ENCODE measurements around the gene PTGES3L.
"Not testable (repeated sequence)": the region's sequence is repeated elsewhere in the genome, so short reads cannot be mapped to it uniquely, and the experiment has no call there.

The PTGES3L gene

DNA sequence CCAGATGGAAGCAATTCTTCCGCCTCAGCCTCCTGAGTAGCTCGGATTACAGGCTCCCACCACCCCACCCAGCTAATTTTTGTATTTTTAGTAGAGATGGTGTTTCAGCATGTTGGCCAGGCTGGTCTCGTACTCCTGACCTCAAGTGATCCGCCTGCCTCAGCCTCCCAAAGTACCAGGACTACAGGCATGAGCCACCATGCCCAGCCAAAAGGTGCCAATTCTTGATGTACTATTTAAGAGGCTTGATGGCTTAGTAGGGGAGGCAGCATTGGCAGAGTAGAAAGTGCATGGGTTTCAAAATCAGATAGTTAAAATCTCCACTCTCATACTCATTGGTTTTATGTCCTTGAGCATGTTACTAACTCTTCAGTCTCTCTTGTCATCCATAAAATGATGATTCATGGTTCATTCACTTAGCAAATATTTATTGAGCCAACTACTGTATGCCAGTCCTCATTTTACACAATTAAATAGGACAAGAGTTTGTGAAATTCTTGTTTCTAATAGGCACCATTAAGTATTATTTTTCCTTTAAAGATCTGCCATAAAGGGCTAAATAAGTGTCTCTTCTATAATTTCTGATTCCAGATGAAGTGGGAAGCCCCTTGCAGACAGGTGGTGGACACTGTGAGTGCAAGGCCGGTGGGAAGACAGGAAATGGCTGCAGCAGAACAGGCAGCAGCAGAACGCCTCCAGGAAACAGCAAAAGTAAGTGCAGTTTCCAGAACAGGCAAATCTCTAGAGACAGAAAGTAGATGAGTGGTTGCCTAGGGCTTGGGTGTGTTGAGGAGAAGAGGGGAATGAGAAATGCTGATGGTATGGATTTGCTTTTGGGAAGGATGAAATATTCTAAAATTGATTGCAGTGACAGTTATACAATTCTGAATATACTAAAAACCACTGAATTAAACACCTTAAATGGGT, 10.1 kb upstream of the PTGES3L start:
- Histone ChIP-seq H3K36me3 (ENCODE audit: insufficient read depth, low read length) (peaks cover 64% of the 10 kb centered on the region), H3K9ac (ENCODE audit: low read length) (no peak overlapping the region), H3K4me1 (ENCODE audit: insufficient read depth, low read length) (no peaks in the 10 kb centered on the region), H3K4me3 (ENCODE audit: low read depth in 1 of 2, low read length in 2 of 2) (no peak overlapping the region), H3K9me3 (ENCODE audit: low read length) (no peaks in the 10 kb centered on the region), H3K27ac (ENCODE audit: low read depth, low read length) (no peak overlapping the region), H3K27me3 (ENCODE audit: control insufficient read depth in 1 of 2, insufficient read depth in 2 of 2, low read length in 2 of 2) (no peaks in the 10 kb centered on the region)

GRCh38 chr17:42989141-42989540, 9.3 kb upstream of the PTGES3L start:
- no peak overlapping the region for H3K27ac ChIP-seq (ENCODE audit: low read depth, low read length)
- peaks cover 66% of the 10 kb centered on the region for H3K36me3 ChIP-seq (ENCODE audit: insufficient read depth, low read length)

GRCh38 chr17:42985225-42985624, 5.3 kb upstream of the PTGES3L start:
- Histone ChIP-seq H3K9ac (ENCODE audit: low read length) (no peak overlapping the region), H3K36me3 (ENCODE audit: insufficient read depth, low read length) (peaks cover 41% of the 10 kb centered on the region), H3K27ac (ENCODE audit: low read depth, low read length) (no peak overlapping the region), H3K9me3 (ENCODE audit: low read length) (no peaks in the 10 kb centered on the region), H3K4me3 (ENCODE audit: low read depth in 1 of 2, low read length in 2 of 2) (no peak overlapping the region), H3K4me1 (ENCODE audit: insufficient read depth, low read length) (peaks cover 16% of the 10 kb centered on the region), H3K27me3 (ENCODE audit: control insufficient read depth in 1 of 2, insufficient read depth in 2 of 2, low read length in 2 of 2) (no peaks in the 10 kb centered on the region)

More at GRCh38 chr17:42989141-42989540, 9.3 kb upstream of the PTGES3L start:
- Histone ChIP-seq H3K4me1 (ENCODE audit: insufficient read depth, low read length) (no peaks in the 10 kb centered on the region), H3K27me3 (ENCODE audit: control insufficient read depth in 1 of 2, insufficient read depth in 2 of 2, low read length in 2 of 2) (no peaks in the 10 kb centered on the region), H3K9me3 (ENCODE audit: low read length) (no peaks in the 10 kb centered on the region), H3K9ac (ENCODE audit: low read length) (no peak overlapping the region), H3K4me3 (ENCODE audit: low read depth in 1 of 2, low read length in 2 of 2) (no peak overlapping the region)

DNA sequence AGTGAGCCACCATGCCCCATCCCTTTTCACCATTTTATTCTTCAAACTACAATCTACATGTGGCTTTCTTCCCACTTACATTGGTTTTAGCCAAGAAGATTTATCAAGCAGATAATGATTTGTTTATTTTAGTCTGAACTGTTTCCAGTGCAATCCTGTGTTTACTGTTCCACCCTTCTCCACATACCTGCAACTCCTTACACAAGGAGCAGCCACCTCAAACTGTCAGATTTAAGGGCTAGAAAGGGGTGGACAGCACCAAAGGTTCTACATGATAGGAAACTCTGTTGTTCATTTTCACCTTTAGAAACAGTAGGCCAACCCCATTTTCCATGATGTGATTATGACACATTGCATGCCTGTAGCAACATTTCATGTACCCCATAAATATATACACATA, 2.4 kb upstream of the PTGES3L start:
- Histone ChIP-seq H3K27ac (ENCODE audit: low read depth, low read length) (no peak overlapping the region), H3K9ac (ENCODE audit: low read length) (no peak overlapping the region), H3K4me1 (ENCODE audit: insufficient read depth, low read length) (peaks cover 29% of the 10 kb centered on the region), H3K4me3 (ENCODE audit: low read depth in 1 of 2, low read length in 2 of 2) (no peak overlapping the region), H3K27me3 (ENCODE audit: control insufficient read depth in 1 of 2, insufficient read depth in 2 of 2, low read length in 2 of 2) (no peaks in the 10 kb centered on the region), H3K9me3 (ENCODE audit: low read length) (no peaks in the 10 kb centered on the region), H3K36me3 (ENCODE audit: insufficient read depth, low read length) (peaks cover 12% of the 10 kb centered on the region)

GRCh38 chr17:42980766-42981397, 1.0 kb upstream of the PTGES3L start:
- Histone ChIP-seq H3K9ac (ENCODE audit: low read length) (peak overlapping the region; percentile 21), H3K4me1 (ENCODE audit: insufficient read depth, low read length) (peaks cover 29% of the 10 kb centered on the region), H3K9me3 (ENCODE audit: low read length) (no peaks in the 10 kb centered on the region), H3K27me3 (ENCODE audit: control insufficient read depth in 1 of 2, insufficient read depth in 2 of 2, low read length in 2 of 2) (no peaks in the 10 kb centered on the region), H3K27ac (ENCODE audit: low read depth, low read length) (peak overlapping the region; percentile 98), H3K4me3 (ENCODE audit: low read depth in 1 of 2, low read length in 2 of 2) (peak overlapping the region; percentile 85 to 88), H3K36me3 (ENCODE audit: insufficient read depth, low read length) (peaks cover 5% of the 10 kb centered on the region)

- H3K9me3 ChIP-seq (ENCODE audit: low read length) = no peaks in the 10 kb centered on the region
- H3K36me3 ChIP-seq (ENCODE audit: insufficient read depth, low read length) = peaks cover 5% of the 10 kb centered on the region
These were observed 440 bp upstream of the PTGES3L start, which contains the start of gene RUNDC1 for GRCh38 chr17:42980274-42980765. Gene RUNDC1 (plus strand): TSS chr17:42980565. CDS start chr17:42980577, 12 bp downstream.

GRCh38 chr17:42975701-42976100, 4.2 kb downstream of the PTGES3L start:
- peaks cover 13% of the 10 kb centered on the region for H3K4me1 ChIP-seq (ENCODE audit: insufficient read depth, low read length)
- not testable (repeated sequence) for H3K4me3 ChIP-seq (ENCODE audit: low read depth in 1 of 2, low read length in 2 of 2); H3K9ac ChIP-seq (ENCODE audit: low read length); H3K36me3 ChIP-seq (ENCODE audit: insufficient read depth, low read length); H3K9me3 ChIP-seq (ENCODE audit: low read length); H3K27me3 ChIP-seq (ENCODE audit: control insufficient read depth in 1 of 2, insufficient read depth in 2 of 2, low read length in 2 of 2); H3K27ac ChIP-seq (ENCODE audit: low read depth, low read length)

More at GRCh38 chr17:42980274-42980765, 440 bp upstream of the PTGES3L start, which contains the start of gene RUNDC1:
- H3K27ac ChIP-seq (ENCODE audit: low read depth, low read length) = peak within 1 kb of the TSS; percentile 98
- H3K4me1 ChIP-seq (ENCODE audit: insufficient read depth, low read length) = peaks cover 29% of the 10 kb centered on the region
- H3K9ac ChIP-seq (ENCODE audit: low read length) = peak within 1 kb of the TSS; percentile 44
- no peaks in the 10 kb centered on the region for H3K27me3 ChIP-seq (ENCODE audit: control insufficient read depth in 1 of 2, insufficient read depth in 2 of 2, low read length in 2 of 2)
- H3K4me3 ChIP-seq (ENCODE audit: low read depth in 1 of 2, low read length in 2 of 2) = peak within 1 kb of the TSS; percentile 85 to 88

- Histone ChIP-seq H3K27me3 (ENCODE audit: control insufficient read depth in 1 of 2, insufficient read depth in 2 of 2, low read length in 2 of 2) (no peaks in the 10 kb centered on the region), H3K36me3 (ENCODE audit: insufficient read depth, low read length) (no peaks in the 10 kb centered on the region), H3K4me3 (ENCODE audit: low read depth in 1 of 2, low read length in 2 of 2) (no peak overlapping the region), H3K9me3 (ENCODE audit: low read length) (no peaks in the 10 kb centered on the region), H3K9ac (ENCODE audit: low read length) (no peak overlapping the region), H3K4me1 (ENCODE audit: insufficient read depth, low read length) (peaks cover 13% of the 10 kb centered on the region), H3K27ac (ENCODE audit: low read depth, low read length) (no peak overlapping the region)
These were observed 4.6 kb downstream of the PTGES3L start for GRCh38 chr17:42975265-42975664.

DNA sequence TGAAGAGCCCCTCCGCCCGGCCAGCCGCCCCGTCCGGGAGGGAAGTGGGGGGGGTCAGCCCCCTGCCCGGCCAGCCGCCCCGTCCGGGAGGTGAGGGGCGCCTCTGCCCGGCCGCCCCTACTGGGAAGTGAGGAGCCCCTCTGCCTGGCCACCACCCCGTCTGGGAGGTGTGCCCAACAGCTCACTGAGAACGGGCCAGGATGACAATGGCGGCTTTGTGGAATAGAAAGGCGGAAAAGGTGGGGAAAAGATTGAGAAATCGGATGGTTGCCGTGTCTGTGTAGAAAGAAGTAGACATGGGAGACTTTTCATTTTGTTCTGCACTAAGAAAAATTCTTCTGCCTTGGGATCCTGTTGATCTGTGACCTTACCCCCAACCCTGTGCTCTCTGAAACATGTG, 6.6 kb downstream of the PTGES3L start:
- H3K4me3 ChIP-seq (ENCODE audit: low read depth in 1 of 2, low read length in 2 of 2); H3K9ac ChIP-seq (ENCODE audit: low read length); H3K9me3 ChIP-seq (ENCODE audit: low read length); H3K27me3 ChIP-seq (ENCODE audit: control insufficient read depth in 1 of 2, insufficient read depth in 2 of 2, low read length in 2 of 2); H3K36me3 ChIP-seq (ENCODE audit: insufficient read depth, low read length); H3K27ac ChIP-seq (ENCODE audit: low read depth, low read length); H3K4me1 ChIP-seq (ENCODE audit: insufficient read depth, low read length): not testable (repeated sequence)

DNA sequence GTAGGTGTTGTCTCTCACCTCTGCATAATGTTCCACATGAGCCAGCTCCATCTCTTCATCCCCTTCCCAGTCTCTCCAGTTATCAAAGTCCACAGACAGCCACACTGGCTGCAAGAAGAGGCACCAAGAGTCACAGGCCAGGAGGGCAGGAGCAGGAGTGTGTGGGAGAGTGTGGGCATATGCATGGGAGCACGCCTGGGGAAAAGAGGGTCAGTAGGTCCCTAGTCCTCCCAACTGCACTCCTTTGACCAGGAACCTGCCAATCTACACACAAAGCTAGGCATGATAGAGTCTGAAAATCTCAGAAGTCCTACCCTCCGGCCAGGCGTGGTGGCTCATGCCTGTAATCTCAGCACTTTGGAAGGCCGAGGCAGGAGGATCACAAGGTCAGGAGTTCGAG, 8.3 kb downstream of the PTGES3L start:
- H3K36me3 ChIP-seq (ENCODE audit: insufficient read depth, low read length) = no peaks in the 10 kb centered on the region

GRCh38 chr17:42969001-42969581, 10.8 kb downstream of the PTGES3L start:
- Histone ChIP-seq H3K9ac (ENCODE audit: low read length) (no peak overlapping the region), H3K4me3 (ENCODE audit: low read depth in 1 of 2, low read length in 2 of 2) (no peak overlapping the region)

More for the DNA sequence above, 8.3 kb downstream of the PTGES3L start:
- Histone ChIP-seq H3K4me3 (ENCODE audit: low read depth in 1 of 2, low read length in 2 of 2) (no peak overlapping the region), H3K27me3 (ENCODE audit: control insufficient read depth in 1 of 2, insufficient read depth in 2 of 2, low read length in 2 of 2) (no peaks in the 10 kb centered on the region), H3K9me3 (ENCODE audit: low read length) (no peaks in the 10 kb centered on the region), H3K27ac (ENCODE audit: low read depth, low read length) (no peak overlapping the region), H3K4me1 (ENCODE audit: insufficient read depth, low read length) (no peaks in the 10 kb centered on the region), H3K9ac (ENCODE audit: low read length) (no peak overlapping the region)

More at GRCh38 chr17:42969001-42969581, 10.8 kb downstream of the PTGES3L start:
- Histone ChIP-seq H3K4me1 (ENCODE audit: insufficient read depth, low read length) (no peaks in the 10 kb centered on the region), H3K27me3 (ENCODE audit: control insufficient read depth in 1 of 2, insufficient read depth in 2 of 2, low read length in 2 of 2) (no peaks in the 10 kb centered on the region), H3K27ac (ENCODE audit: low read depth, low read length) (no peak overlapping the region), H3K9me3 (ENCODE audit: low read length) (no peaks in the 10 kb centered on the region), H3K36me3 (ENCODE audit: insufficient read depth, low read length) (no peaks in the 10 kb centered on the region)

Data from muscle layer of colon (tissue), 2 donors.